ENCODE results near the gene SHROOM1.
A peak's percentile ranks its signal among the peaks of the same experiment; 100 is the strongest.
"Not testable (repeated sequence)": the region's sequence is repeated elsewhere in the genome, so short reads cannot be mapped to it uniquely, and the experiment has no call there.

The SHROOM1 gene, protein sequence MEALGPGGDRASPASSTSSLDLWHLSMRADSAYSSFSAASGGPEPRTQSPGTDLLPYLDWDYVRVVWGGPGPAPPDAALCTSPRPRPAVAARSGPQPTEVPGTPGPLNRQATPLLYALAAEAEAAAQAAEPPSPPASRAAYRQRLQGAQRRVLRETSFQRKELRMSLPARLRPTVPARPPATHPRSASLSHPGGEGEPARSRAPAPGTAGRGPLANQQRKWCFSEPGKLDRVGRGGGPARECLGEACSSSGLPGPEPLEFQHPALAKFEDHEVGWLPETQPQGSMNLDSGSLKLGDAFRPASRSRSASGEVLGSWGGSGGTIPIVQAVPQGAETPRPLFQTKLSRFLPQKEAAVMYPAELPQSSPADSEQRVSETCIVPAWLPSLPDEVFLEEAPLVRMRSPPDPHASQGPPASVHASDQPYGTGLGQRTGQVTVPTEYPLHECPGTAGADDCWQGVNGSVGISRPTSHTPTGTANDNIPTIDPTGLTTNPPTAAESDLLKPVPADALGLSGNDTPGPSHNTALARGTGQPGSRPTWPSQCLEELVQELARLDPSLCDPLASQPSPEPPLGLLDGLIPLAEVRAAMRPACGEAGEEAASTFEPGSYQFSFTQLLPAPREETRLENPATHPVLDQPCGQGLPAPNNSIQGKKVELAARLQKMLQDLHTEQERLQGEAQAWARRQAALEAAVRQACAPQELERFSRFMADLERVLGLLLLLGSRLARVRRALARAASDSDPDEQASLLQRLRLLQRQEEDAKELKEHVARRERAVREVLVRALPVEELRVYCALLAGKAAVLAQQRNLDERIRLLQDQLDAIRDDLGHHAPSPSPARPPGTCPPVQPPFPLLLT

DNA sequence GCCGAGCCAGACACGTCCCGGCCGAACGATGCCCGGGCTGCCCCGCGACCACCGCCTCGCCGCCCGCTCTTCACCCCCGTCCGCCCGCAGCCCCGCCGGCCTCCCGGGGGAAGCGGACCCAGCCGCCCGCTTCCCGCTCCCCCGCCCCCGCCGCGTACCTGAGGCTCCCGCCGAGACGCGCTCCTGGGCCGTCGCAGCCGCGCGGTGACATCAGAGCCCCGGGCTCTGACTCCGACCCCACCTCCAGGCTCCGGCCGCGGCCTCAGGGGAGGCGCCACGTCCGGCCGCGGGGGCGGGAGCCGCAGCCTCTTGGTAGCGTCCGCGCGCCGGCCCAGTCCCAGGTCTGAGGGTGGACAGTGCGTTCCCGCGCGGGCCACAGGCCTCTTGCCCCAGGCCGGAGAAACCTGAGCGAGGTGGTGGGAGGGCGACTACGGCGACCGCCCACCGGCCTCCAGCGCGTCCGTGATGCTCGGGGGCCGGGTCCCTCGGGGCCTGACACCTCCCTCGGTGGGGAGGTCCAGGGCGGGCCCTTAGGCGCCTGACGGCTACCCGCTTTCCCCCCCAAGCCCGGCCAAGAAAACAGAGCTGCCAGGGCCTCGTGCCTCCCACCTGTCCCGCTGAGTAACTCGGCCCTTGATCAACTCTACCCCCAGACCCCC lies at the start of gene SHROOM1:
Gene SHROOM1 (minus strand): TSS at position 212 of the 659 bp plus-strand sequence. CDS start 4,507 bp downstream, outside the sequence.
- peak; percentile 78 for DNase-seq

GRCh38 chr5:132877938-132878337 lies 47.5 kb upstream of the SHROOM1 start:
- no peak for DNase-seq

GRCh38 chr5:132877466-132877865 lies 47.0 kb upstream of the SHROOM1 start:
- no peak for DNase-seq

DNA sequence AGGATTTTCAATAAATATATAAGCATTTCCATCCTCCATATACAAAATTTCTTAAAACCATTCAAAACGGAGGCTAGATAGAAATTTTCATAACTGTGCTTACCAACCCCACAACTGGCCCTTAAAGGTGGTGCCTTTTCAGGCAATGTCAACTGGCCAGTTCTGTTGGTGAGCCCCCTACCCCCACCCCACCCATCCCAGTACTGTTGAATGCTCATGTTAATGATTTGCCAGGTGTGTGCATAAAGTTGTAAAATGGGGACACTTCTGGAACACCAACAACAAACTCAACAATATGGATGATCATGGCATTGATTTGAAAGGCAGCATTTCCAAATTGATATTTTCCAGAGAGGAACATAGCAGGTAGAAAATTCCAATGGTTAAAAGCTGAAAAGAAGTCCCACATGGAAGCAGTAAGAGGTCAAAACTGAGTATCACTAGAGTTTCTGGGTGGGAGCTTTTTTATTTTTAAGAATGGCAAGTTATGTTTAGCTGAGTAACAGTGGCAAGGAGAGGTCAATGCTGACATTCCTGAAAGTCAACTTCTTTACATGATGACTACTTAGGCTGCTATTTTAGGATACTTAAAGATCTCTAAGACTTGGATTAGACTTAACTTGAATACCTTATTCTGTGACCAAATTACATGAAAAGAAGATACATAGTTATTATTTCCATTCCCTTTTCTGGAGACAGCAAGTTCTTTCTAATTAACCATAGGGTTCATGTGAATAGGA lies 45.7 kb upstream of the SHROOM1 start:
- no peak for DNase-seq

- no peak for DNase-seq
Observed at GRCh38 chr5:132873930-132874271, 43.5 kb upstream of the SHROOM1 start.

GRCh38 chr5:132873119-132873929 lies 42.9 kb upstream of the SHROOM1 start, which contains the start of gene LEAP2:
LEAP2 (plus strand) TSS chr5:132873668; CDS start chr5:132873695, 27 bp downstream.
- no peak for DNase-seq

DNA sequence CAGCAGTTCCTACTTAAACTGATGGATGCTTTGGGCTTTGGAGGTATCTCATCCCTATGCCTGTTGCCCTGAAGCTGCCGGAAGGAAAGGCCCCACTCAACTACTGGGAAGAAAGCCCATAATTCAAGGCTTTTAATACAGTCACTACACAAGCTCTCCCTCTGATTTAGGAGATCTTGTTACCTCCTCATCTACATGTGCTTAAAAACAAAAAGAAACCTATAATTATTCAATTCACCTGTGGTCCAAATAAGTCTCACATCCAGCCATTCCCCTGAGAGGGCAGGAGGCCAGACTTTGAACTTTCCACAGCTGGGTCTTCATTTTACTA lies 42.3 kb upstream of the SHROOM1 start:
- DNase-seq: no peak

- DNase-seq: no peak
Observed at GRCh38 chr5:132871459-132872284, 41.2 kb upstream of the SHROOM1 start.

GRCh38 chr5:132870801-132871200 lies 40.4 kb upstream of the SHROOM1 start:
- no peak for DNase-seq

DNA sequence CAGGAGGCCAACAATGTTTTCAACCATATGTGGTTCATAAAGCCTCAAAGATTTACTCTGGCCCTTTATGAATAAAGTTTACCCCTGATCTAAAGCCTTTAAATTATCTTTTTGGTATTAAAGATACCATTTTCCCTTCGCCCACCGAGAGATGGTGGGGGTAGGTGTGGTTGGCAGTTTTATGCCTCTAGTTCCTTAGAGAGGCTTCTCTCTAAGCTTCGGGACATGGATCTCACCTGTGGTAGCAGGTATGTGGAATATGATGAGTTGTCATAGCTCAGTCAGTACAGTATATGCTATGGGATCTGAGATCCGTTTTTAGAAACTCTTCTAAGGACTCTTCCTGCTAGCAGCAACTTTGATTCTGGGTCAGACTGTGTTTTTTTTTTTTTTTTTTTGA lies 38.3 kb upstream of the SHROOM1 start:
- no peak for DNase-seq

- DNase-seq: peak; percentile 36
Observed at GRCh38 chr5:132867046-132867451, 36.6 kb upstream of the SHROOM1 start.

DNA sequence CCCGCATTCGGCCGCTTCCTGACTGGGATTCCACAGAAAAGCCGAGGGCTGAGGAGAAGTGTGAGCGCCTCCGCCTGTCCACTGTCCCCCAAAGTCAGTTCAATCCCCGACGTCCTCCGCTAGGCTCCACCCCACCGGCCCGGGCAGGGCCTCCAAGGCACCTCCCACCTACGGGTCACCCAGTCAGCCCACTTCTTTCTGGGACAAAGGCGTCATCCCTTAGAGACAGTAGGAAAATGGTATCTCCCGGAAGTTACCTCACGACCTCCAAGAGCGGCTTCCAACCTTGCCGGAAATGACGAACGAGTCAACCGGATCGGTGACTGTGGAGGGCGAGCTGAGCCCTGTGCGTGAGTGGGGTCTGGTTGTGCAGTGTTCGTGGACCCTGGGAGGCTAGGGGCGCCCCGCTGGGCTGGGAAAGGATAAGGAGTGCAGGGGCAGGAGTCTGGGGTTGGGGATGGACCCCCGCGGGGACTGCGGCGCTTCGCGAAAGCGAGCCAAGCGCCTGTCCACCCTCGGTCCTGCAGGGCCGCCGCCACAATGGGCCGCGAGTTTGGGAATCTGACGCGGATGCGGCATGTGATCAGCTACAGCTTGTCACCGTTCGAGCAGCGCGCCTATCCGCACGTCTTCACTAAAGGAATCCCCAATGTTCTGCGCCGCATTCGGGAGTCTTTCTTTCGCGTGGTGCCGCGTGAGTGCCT lies 36.0 kb upstream of the SHROOM1 start, which contains the start of the genes GDF9 and UQCRQ:
Gene GDF9 (minus strand): TSS at position 128 of the 704 bp plus-strand sequence. CDS start 1,936 bp downstream, outside the sequence.
Gene UQCRQ (plus strand): TSS at position 301 of the 704 bp plus-strand sequence. CDS start 240 bp downstream, at position 541.
- peak; percentile 97 for DNase-seq

- DNase-seq: no peak
Observed at GRCh38 chr5:132865668-132866341, 35.4 kb upstream of the SHROOM1 start.

DNA sequence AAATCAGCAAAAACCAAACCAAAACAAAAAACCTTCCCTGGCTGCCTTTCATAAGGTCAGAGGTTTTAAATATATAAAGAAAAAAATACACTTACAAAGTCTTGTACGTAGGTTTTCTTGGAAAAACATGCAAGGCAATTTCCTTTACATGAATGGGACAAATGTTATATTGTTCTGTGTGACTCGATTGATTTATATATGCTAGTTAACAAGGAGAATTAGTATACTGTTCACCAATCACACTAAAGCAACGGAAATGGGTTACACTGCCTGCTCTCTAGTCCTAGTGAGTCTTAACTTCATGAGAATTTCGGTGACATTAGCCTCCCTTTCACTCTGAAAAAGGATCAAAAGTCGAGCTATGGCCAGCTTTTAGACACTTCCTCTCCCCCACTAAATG lies 30.3 kb upstream of the SHROOM1 start:
- DNase-seq: no peak

DNA sequence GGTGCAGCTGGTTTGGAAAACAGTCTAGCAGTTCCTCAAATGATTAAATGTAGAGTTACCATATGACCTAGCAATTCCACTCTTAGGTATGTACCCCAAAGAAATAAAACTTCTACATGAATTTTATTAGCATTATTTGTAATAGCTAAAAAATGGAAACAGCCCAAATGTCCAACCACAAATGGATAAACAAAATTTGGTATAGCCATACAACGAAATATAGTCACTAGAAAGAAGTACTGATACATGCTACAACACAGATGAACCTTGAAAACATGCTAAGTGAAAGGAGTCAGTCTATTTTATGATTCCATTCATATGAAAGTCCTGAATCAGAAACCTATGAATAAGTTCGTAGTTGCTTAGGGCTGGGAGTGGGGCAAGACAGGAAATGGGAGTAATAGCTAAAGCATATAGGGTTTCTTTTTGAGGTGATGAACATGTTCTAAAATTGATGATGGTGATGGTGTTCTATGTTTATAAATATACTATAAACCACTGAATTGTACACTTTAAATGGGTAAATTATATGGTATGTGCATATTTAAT lies 29.5 kb upstream of the SHROOM1 start:
- DNase-seq: no peak

DNA sequence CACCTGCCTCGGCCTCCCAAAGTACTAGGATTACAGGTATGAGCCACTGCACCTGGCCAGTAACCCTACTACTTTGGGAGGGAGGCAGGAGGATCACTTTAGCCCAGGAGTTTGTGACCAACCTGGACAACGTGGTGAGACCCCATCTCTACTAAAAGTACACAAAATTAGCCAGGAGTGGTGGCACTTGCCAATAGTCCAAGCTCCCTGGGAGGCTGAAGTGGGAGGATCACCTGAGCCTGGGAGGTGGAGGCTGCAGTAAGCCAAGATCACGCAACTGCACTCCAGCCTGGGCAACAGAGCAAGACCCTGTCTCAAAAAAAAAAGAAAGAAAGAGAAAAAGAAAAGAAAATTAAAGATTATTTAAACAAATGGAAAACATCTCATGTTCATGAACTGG lies 25.6 kb upstream of the SHROOM1 start:
- no peak for DNase-seq

DNA sequence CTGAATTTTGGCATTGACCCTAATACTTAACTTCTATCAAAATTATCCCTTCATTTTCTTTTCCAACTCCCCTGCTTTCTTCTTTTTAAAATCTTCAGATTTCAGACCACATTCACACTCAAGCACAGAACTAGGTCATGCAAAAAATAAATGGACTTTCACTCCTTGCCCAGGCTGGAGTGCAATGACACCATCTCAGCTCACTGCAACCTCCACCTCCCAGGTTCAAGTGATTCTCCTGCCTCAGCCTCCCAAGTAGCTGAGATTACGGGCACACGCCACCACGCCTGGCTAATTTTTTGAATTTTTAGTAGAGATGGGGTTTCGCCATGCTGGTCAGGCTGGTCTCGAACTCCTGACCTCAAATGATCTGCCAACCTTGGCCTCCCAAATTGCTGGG lies 24.5 kb upstream of the SHROOM1 start:
- DNase-seq: not testable (repeated sequence)

DNA sequence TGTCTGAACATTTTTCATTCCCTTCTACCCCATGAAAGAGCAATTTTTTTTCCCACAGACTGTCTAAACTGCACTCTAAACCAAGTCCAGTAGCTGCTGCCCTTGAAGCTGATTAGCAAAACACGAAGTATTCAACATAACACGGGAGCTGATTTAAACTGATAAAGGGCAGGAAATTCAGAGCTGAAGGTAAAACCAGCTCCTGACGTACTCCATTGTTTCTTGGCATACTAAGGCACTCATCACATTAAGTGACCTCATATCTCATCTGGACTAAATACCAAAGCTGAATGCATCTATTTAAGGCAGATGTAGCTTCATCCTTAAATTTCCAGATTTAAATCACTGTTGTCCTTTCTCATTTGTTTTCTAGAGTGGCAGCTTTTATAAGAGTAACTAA lies 23.9 kb upstream of the SHROOM1 start:
- no peak for DNase-seq

DNA sequence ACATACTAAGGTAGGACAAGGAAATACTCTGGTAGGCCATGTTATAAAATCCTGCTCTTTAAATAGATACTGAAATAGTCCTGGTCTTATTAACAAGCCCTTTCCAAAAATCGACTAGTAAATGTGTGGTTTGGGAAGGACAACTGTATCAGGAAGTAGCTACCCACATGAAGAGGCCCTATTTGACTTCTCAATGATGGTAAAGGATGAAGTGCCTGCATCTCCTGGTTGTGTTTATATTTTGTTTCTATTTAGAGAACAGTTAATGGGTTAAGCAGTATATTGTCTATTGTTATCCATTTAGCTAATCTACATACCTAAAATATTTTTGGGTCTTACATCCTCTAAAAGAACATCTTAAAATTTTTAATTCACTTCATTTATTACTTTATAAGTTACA lies 23.3 kb upstream of the SHROOM1 start:
- no peak for DNase-seq

Data from NCI-H146 (cell line).